Liver (tissue), 3 donors: ENCODE results near the gene PPFIA1.

Experiments
- ATF3 ChIP-seq: IDR thresholded peaks from 2 replicates; pipeline ENCODE4 v1.6.1; 2016; ENCODE audit warnings: antibody characterized with exemption
- CTCF ChIP-seq: fragments of 150-350 bp; IDR thresholded peaks from 2 replicates; pipeline ENCODE4 v1.5.1; 2017; ENCODE audit warnings: improper control_type of control experiment, low read depth, low read length; ENCODE audit not compliant: missing input control
- EGR1 ChIP-seq, 2 donors: IDR thresholded peaks; 2 replicates each; pipeline ENCODE4 v1.6.1; 2016 to 2018; ENCODE audit warnings: antibody characterized with exemption in 2 of 2, low read depth in 2 of 2
- FOXA1 ChIP-seq: IDR thresholded peaks from 2 replicates; pipeline ENCODE4 v1.6.1; 2016; ENCODE audit warnings: antibody characterized with exemption
- GABPA ChIP-seq, 2 donors: IDR thresholded peaks in 1 of 2; conservative IDR thresholded peaks in 1 of 2; 2 replicates each; pipeline ENCODE4 v1.6.1; 2016; ENCODE audit warnings: antibody characterized with exemption in 2 of 2, mild to moderate bottlenecking in 1 of 2, moderate library complexity in 1 of 2
- HNF4A ChIP-seq, 2 donors: conservative IDR thresholded peaks; 2 replicates each; pipeline ENCODE4 v1.6.1; 2016; ENCODE audit warnings: antibody characterized with exemption in 2 of 2, mild to moderate bottlenecking in 2 of 2
- JUND ChIP-seq, 2 donors: IDR thresholded peaks; 2 replicates each; pipeline ENCODE4 v1.6.1; 2016; ENCODE audit warnings: antibody characterized with exemption in 2 of 2
- MAX ChIP-seq: IDR thresholded peaks from 2 replicates; pipeline ENCODE4 v1.6.1; 2016; ENCODE audit warnings: antibody characterized with exemption
- NR2F2 ChIP-seq: IDR thresholded peaks from 2 replicates; pipeline ENCODE4 v1.6.1; 2016; ENCODE audit warnings: antibody characterized with exemption
- RAD21 ChIP-seq, 2 donors: IDR thresholded peaks; 2 replicates each; pipeline ENCODE4 v1.6.1; 2016; ENCODE audit warnings: antibody characterized with exemption in 2 of 2, mild to moderate bottlenecking in 2 of 2
- REST ChIP-seq: IDR thresholded peaks from 2 replicates; pipeline ENCODE4 v1.6.1; 2016; ENCODE audit warnings: antibody characterized with exemption, mild to moderate bottlenecking
- SP1 ChIP-seq: IDR thresholded peaks from 2 replicates; pipeline ENCODE4 v1.6.1; 2018; ENCODE audit warnings: antibody characterized with exemption, mild to moderate bottlenecking
- TAF1 ChIP-seq: conservative IDR thresholded peaks from 2 replicates; pipeline ENCODE4 v1.6.1; 2016; ENCODE audit warnings: antibody characterized with exemption, mild to moderate bottlenecking
- YY1 ChIP-seq: IDR thresholded peaks from 2 replicates; pipeline ENCODE4 v1.6.1; 2016; ENCODE audit warnings: antibody characterized with exemption, mild to moderate bottlenecking
- donor health status: healthy.
- donor health status: healthy.

GRCh38 chr11:70364745-70365543 lies 94.5 kb downstream of the PPFIA1 start:
- no peak for TF ChIP-seq CTCF
- no peak for TF ChIP-seq YY1
- no peak for TF ChIP-seq GABPA (IDR thresholded peaks at IDR 0.05 in 1 of 2, conservative IDR thresholded peaks at IDR 0.05 in 1 of 2)
- no peak for TF ChIP-seq TAF1
- no peak for TF ChIP-seq EGR1 (IDR thresholded peaks at IDR 0.05; ENCODE audit: low read depth in 2 of 2)
- TF ChIP-seq ATF3, result no peak
- no peak for TF ChIP-seq REST
- TF ChIP-seq RAD21 (IDR thresholded peaks at IDR 0.05), result no peak
- TF ChIP-seq MAX, result no peak
- TF ChIP-seq FOXA1, result no peak
- TF ChIP-seq SP1, result no peak
- no peak for TF ChIP-seq JUND (IDR thresholded peaks at IDR 0.05)
- TF ChIP-seq HNF4A (conservative IDR thresholded peaks at IDR 0.05), result no peak
- no peak for TF ChIP-seq NR2F2
